H1 (cell line): ENCODE results near the gene SMIM44. TPM values are rescaled to one million over a fixed set of nuclear protein-coding genes. Genes with fewer than 3 reads are reported as not detected.

Experiments
- CTCF ChIA-PET: fragments of 300-600 bp; sonication (Branson Sonifier 250); formaldehyde crosslinking; loops from one replicate; lab custom pipeline; 2021; ENCODE audit not compliant: partially characterized antibody; lab: Charles Lee
- POLR2A ChIA-PET: fragments of 300-600 bp; sonication (Branson Sonifier 250); formaldehyde crosslinking; loops from one replicate; lab custom pipeline; 2021; ENCODE audit warnings: inconsistent platforms; ENCODE audit not compliant: partially characterized antibody; lab: Charles Lee
- DNase-seq, 2 experiments: peaks; one replicate each; pipeline versions ENCODE4 v3.0.0 to v3.0.0-alpha.2; 2010 to 2022; ENCODE audit warnings: low spot score in 2 of 2, low read depth in 1 of 2, mixed read lengths in 1 of 2
- FAIRE-seq: peaks from 2 replicates; lab custom pipeline; 2011; peaks lifted over from hg19 to GRCh38; lab: Jason Lieb, UNC
- H2AFZ ChIP-seq: 2 replicates; pipeline ENCODE4 v1.8.1; 2012; ENCODE audit warnings: low read length, inconsistent platforms
- H2AK5ac ChIP-seq: 2 replicates; pipeline ENCODE4 v1.6.1; 2013; ENCODE audit warnings: low read depth, low read length
- H2BK120ac ChIP-seq: replicated peaks from 2 replicates; pipeline ENCODE3; 2013; ENCODE audit warnings: low read depth, low read length, inconsistent platforms
- H2BK12ac ChIP-seq: 2 replicates; pipeline ENCODE4 v1.6.1; 2013; ENCODE audit warnings: low read depth, low read length
- H2BK15ac ChIP-seq: 2 replicates; pipeline ENCODE4 v1.6.1; 2013; ENCODE audit warnings: low read length
- H2BK20ac ChIP-seq: 2 replicates; pipeline ENCODE4 v1.6.1; 2013; ENCODE audit warnings: low read length
- H2BK5ac ChIP-seq: 2 replicates; pipeline ENCODE4 v1.6.1; 2013; ENCODE audit warnings: low read depth, low read length
- H3K14ac ChIP-seq: 2 replicates; pipeline ENCODE4 v1.6.1; 2013; ENCODE audit warnings: inconsistent platforms; ENCODE audit not compliant: insufficient read length
- H3K18ac ChIP-seq: 2 replicates; pipeline ENCODE4 v1.6.1; 2013; ENCODE audit warnings: low read length; ENCODE audit errors: extremely low read depth
- H3K23ac ChIP-seq: 2 replicates; pipeline ENCODE4 v1.6.1; 2013; ENCODE audit warnings: inconsistent platforms; ENCODE audit not compliant: insufficient read length
- H3K23me2 ChIP-seq: 2 replicates; pipeline ENCODE4 v1.6.1; 2013; ENCODE audit warnings: low read depth, low read length
- H3K27ac ChIP-seq: 2 replicates; pipeline ENCODE4 v1.6.1; 2011; ENCODE audit warnings: low read depth, low read length, inconsistent platforms
- H3K27me3 ChIP-seq, 4 experiments: replicated peaks in 1 of 4; 1 replicate in 1 of 4; 2 replicates in 3 of 4; pipeline versions ENCODE4 v1.6.1 to v1.8.1; 2011 to 2013; ENCODE audit warnings: low read length in 3 of 4, mild to moderate bottlenecking in 3 of 4, inconsistent platforms in 2 of 4, mixed read lengths in 2 of 4, moderate library complexity in 1 of 4; ENCODE audit not compliant: control insufficient read depth in 3 of 4, insufficient read depth in 3 of 4; ENCODE audit errors: extremely low read depth in 1 of 4
- H3K36me3 ChIP-seq, 4 experiments: 2 replicates each; pipeline versions ENCODE4 v1.6.1 to v1.8.1; 2011 to 2013; ENCODE audit warnings: mild to moderate bottlenecking in 4 of 4, low read length in 3 of 4, moderate library complexity in 2 of 4, control low read depth in 1 of 4, inconsistent platforms in 1 of 4; ENCODE audit not compliant: insufficient read depth in 4 of 4, control insufficient read depth in 2 of 4
- H3K4ac ChIP-seq: replicated peaks from 2 replicates; pipeline ENCODE3; 2013; ENCODE audit warnings: low read length, low read depth, mixed read lengths, inconsistent platforms; ENCODE audit not compliant: insufficient read length
- H3K4me1 ChIP-seq, 4 experiments: replicated peaks in 1 of 4; 1 replicate in 1 of 4; 2 replicates in 3 of 4; pipeline versions ENCODE4 v1.6.1 to v1.8.1; 2011 to 2013; ENCODE audit warnings: low read length in 3 of 4, inconsistent platforms in 2 of 4, mixed read lengths in 1 of 4; ENCODE audit not compliant: insufficient read depth in 4 of 4, control insufficient read depth in 3 of 4
- H3K4me2 ChIP-seq, 2 experiments: 2 replicates each; pipeline versions ENCODE4 v1.6.1 to v1.8.1; 2011 to 2013; ENCODE audit warnings: low read depth in 2 of 2, low read length in 2 of 2, control low read depth in 1 of 2, inconsistent platforms in 1 of 2, mild to moderate bottlenecking in 1 of 2; ENCODE audit not compliant: insufficient read depth in 1 of 2
- H3K4me3 ChIP-seq, 4 experiments: fragments of 200-600, 300-600 bp in 1 of 4; sonication (generic), shearing (Covaris generic), sonication (Bioruptor Twin) in 1 of 4; 2 replicates each; pipeline versions ENCODE4 v1.5.1 to v1.8.1; 2011 to 2016; ENCODE audit warnings: low read length in 4 of 4, low read depth in 3 of 4, control low read depth in 2 of 4, inconsistent platforms in 2 of 4, mild to moderate bottlenecking in 2 of 4, mixed read lengths in 1 of 4, moderate library complexity in 1 of 4; ENCODE audit not compliant: insufficient read depth in 2 of 4; ENCODE audit errors: extremely low read depth in 1 of 4
- H3K56ac ChIP-seq: replicated peaks from 2 replicates; pipeline ENCODE3; 2013; ENCODE audit warnings: low read depth, mild to moderate bottlenecking, mixed read lengths, low read length, inconsistent platforms; ENCODE audit not compliant: insufficient read length
- H3K79me1 ChIP-seq: 2 replicates; pipeline ENCODE4 v1.6.1; 2013; ENCODE audit warnings: low read depth, low read length, control low read depth
- H3K79me2 ChIP-seq, 2 experiments: 2 replicates each; pipeline versions ENCODE4 v1.6.1 to v1.8.1; 2012 to 2013; ENCODE audit warnings: low read length in 2 of 2, mild to moderate bottlenecking in 2 of 2, inconsistent platforms in 1 of 2; ENCODE audit not compliant: insufficient read depth in 2 of 2, control insufficient read depth in 1 of 2
- H3K9ac ChIP-seq, 4 experiments: replicated peaks in 1 of 4; 1 replicate in 1 of 4; 2 replicates in 3 of 4; pipeline versions ENCODE4 v1.6.1 to v1.8.1; 2011 to 2013; ENCODE audit warnings: low read depth in 3 of 4, low read length in 3 of 4, control low read depth in 2 of 4, mild to moderate bottlenecking in 2 of 4, moderate library complexity in 2 of 4, inconsistent platforms in 1 of 4; ENCODE audit errors: extremely low read depth in 1 of 4
- H3K9me3 ChIP-seq, 2 experiments: 2 replicates each; pipeline versions ENCODE4 v1.6.1 to v1.8.1; 2012 to 2013; ENCODE audit warnings: mild to moderate bottlenecking in 2 of 2, moderate library complexity in 2 of 2, control low read depth in 1 of 2, inconsistent platforms in 1 of 2, low read depth in 1 of 2, low read length in 1 of 2, mixed read lengths in 1 of 2; ENCODE audit not compliant: insufficient read depth in 2 of 2
- H4K20me1 ChIP-seq, 2 experiments: replicated peaks in 1 of 2; 2 replicates each; pipeline versions ENCODE3 to v1.8.1; 2011 to 2013; ENCODE audit warnings: inconsistent platforms in 2 of 2, low read length in 2 of 2, mild to moderate bottlenecking in 1 of 2; ENCODE audit not compliant: insufficient read depth in 2 of 2, control insufficient read depth in 1 of 2
- H4K5ac ChIP-seq: 2 replicates; pipeline ENCODE4 v1.6.1; 2013; ENCODE audit warnings: low read length, low read depth, mixed read lengths, inconsistent platforms; ENCODE audit not compliant: insufficient read length
- H4K8ac ChIP-seq: 2 replicates; pipeline ENCODE4 v1.8.0; 2013; ENCODE audit warnings: mild to moderate bottlenecking, moderate library complexity, low read length, inconsistent platforms; ENCODE audit not compliant: insufficient read depth; ENCODE audit errors: extremely low read depth
- H4K91ac ChIP-seq: replicated peaks from 2 replicates; pipeline ENCODE3; 2013; ENCODE audit warnings: low read length, mixed read lengths, inconsistent platforms; ENCODE audit not compliant: insufficient read length
- BACH1 ChIP-seq: IDR thresholded peaks from 2 replicates; pipeline ENCODE4 v1.6.1; 2012; ENCODE audit warnings: low read length, improper control_type of control experiment
- BCL11A ChIP-seq, 2 experiments: IDR thresholded peaks; one replicate each; pipeline ENCODE4 v1.6.1; 2011; ENCODE audit warnings: low read depth in 2 of 2, low read length in 2 of 2, mild to moderate bottlenecking in 2 of 2
- CBX8 ChIP-seq: fragments of 300-800, 300-1000 bp; sonication (generic); IDR thresholded peaks from 2 replicates; pipeline ENCODE4 v1.7.1; 2016; ENCODE audit warnings: low read depth, low read length, borderline replicate concordance
- CHD2 ChIP-seq: IDR thresholded peaks from 2 replicates; pipeline ENCODE4 v1.6.1; 2012; ENCODE audit warnings: low read length, improper control_type of control experiment
- CTBP2 ChIP-seq: IDR thresholded peaks from 2 replicates; pipeline ENCODE4 v1.7.0; 2011; ENCODE audit warnings: borderline replicate concordance, mild to moderate bottlenecking, moderate library complexity, mixed read lengths, low read length; ENCODE audit not compliant: insufficient read depth, insufficient read length
- JUN ChIP-seq: IDR thresholded peaks from 2 replicates; pipeline ENCODE4 v1.6.1; 2011; ENCODE audit warnings: low read depth, mild to moderate bottlenecking, improper control_type of control experiment, low read length
- KDM1A ChIP-seq: fragments of 200-600, 300-600 bp; sonication (generic); IDR thresholded peaks from 2 replicates; pipeline ENCODE4 v1.7.1; 2016; ENCODE audit warnings: mild to moderate bottlenecking, low read length, borderline replicate concordance
- KDM5A ChIP-seq: fragments of 200-600 bp; IDR thresholded peaks from 2 replicates; pipeline ENCODE4 v1.7.1; 2012; ENCODE audit warnings: mild to moderate bottlenecking, low read length, inconsistent platforms, mixed read lengths
- MAX ChIP-seq: IDR thresholded peaks from 2 replicates; pipeline ENCODE4 v1.6.1; 2012; ENCODE audit warnings: inconsistent platforms
- POLR2A ChIP-seq, 2 experiments: IDR thresholded peaks; 1 replicate in 1 of 2; 2 replicates in 1 of 2; pipeline ENCODE4 v1.6.1; 2011; ENCODE audit warnings: low read depth in 2 of 2, low read length in 2 of 2, mild to moderate bottlenecking in 2 of 2; ENCODE audit errors: control extremely low read depth in 1 of 2
- POLR2AphosphoS5 ChIP-seq: IDR thresholded peaks from 2 replicates; pipeline ENCODE4 v1.6.1; 2011; ENCODE audit warnings: low read depth, low read length
- SP1 ChIP-seq: IDR thresholded peaks from 2 replicates; pipeline ENCODE4 v1.6.1; 2011; ENCODE audit warnings: low read depth, low read length
- TAF1 ChIP-seq: IDR thresholded peaks from 2 replicates; pipeline ENCODE4 v1.6.1; 2011; ENCODE audit warnings: mild to moderate bottlenecking, low read depth, low read length
- TBP ChIP-seq: IDR thresholded peaks from 2 replicates; pipeline ENCODE4 v1.6.1; 2011; ENCODE audit warnings: low read depth, low read length, improper control_type of control experiment
- WGBS, 2 experiments: shearing (Covaris generic) in 1 of 2; methylation state at CpG; one replicate each; pipeline versions ENCODE4 v1.1.6 to v1.1.7; 2013 to 2015; ENCODE audit warnings: low lambda C conversion rate in 2 of 2, mixed read lengths in 2 of 2, inconsistent platforms in 1 of 2, low coverage in 1 of 2, missing lambda C conversion rate in 1 of 2; ENCODE audit not compliant: insufficient replicate concordance in 2 of 2, insufficient coverage in 1 of 2, insufficient read length in 1 of 2; ENCODE audit errors: extremely low coverage in 1 of 2, missing lambda C conversion rate in 1 of 2; 5-methylcytosine and 5-hydroxymethylcytosine counted together
- polyA plus RNA-seq, 7 experiments: library from polyadenylated mRNA; depleted of rRNA in 3 of 7; stranded (reverse) in 5 of 7; unstranded in 2 of 7; fragments of >200 nt in 5 of 7; fragments of 200-250 nt in 2 of 7; gene quantifications; 1 replicate in 5 of 7; 2 replicates in 1 of 7; 4 replicates in 1 of 7; pipeline versions ENCODE4 v1.2.1 to v1.2.3, GENCODE V29; 2011 to 2013; ENCODE audit warnings: missing spikeins in 2 of 7, mixed read lengths in 2 of 7
- total RNA-seq: library from RNA; stranded (reverse); fragmentation: NEBNext Ultra II Directional; extraction: Animal tissue kit (Norgen Biotek cat#: 25700); gene quantifications from 2 replicates; pipeline ENCODE4 v1.2.1, GENCODE V29; 2021

The SMIM44 gene
- total and polyA plus RNA-seq, 2 of the 8 experiments (the other 6 are each of a cell fraction or from before 2014, with no cell fraction given) = not detected

- Histone ChIP-seq H2BK15ac (no peak overlapping the region), H3K18ac (no peak overlapping the region), H3K9ac (no peak overlapping the region), H3K14ac (no peak overlapping the region), H3K79me2 (no peaks in the 10 kb centered on the region), H3K23me2 (peaks cover 4% of the 10 kb centered on the region; the same call in 1 of the 2 replicates), H3K56ac (no peak overlapping the region), H2BK20ac (no peak overlapping the region), H3K4me3 (no peak overlapping the region), H4K8ac (no peak overlapping the region), H3K4ac (no peak overlapping the region), H3K9me3 (no peaks in the 10 kb centered on the region), H2BK120ac (no peak overlapping the region), H2BK12ac (no peak overlapping the region), H3K23ac (no peak overlapping the region), H2BK5ac (no peak overlapping the region), H4K91ac (no peak overlapping the region), H4K5ac (no peak overlapping the region), H4K20me1 (no peaks in the 10 kb centered on the region), H3K36me3 (no peaks in the 10 kb centered on the region), H3K27me3 (0 out of 7 replicates have a peak, but pooled peaks cover 0 to 4% (median 0%) of the 10 kb centered on the region in 4 experiments), H3K27ac (no peak overlapping the region), H3K4me2 (no peak overlapping the region), H2AK5ac (no peak overlapping the region), H3K79me1 (no peaks in the 10 kb centered on the region), H2AFZ (no peak overlapping the region), H3K4me1 (peaks cover 0 to 7% (median 5%) of the 10 kb centered on the region in 4 experiments; a peak in 6 of 7 replicates)
- no peak for FAIRE-seq
- POLR2A ChIA-PET = interaction anchor here (1.0 to 2.2 kb wide), 5 partner anchors 9 to 50 kb away, joined by 3 to 10 read pairs (median 5); no protein-coding TSS in a partner anchor
- WGBS, 2 experiments = 92% methylated on average over 28 of the region's 49 CpGs; no CpG with 5 or more reads in 1 of the 2 experiments
- CTCF ChIA-PET = interaction anchor here (0.8 to 8.4 kb wide), 8 partner anchors 11 to 177 kb away, joined by 3 to 97 read pairs (median 5); partner anchors contain the start of gene DOHH
- no peak for DNase-seq
- TF ChIP-seq BCL11A (IDR thresholded peaks at IDR 0.05; ENCODE audit: low read depth in 2 of 2, low read length in 2 of 2) (no peak), KDM5A (no peak), JUN (no peak), MAX (no peak), KDM1A (no peak), CBX8 (no peak), TBP (no peak), TAF1 (no peak), SP1 (no peak), POLR2A (IDR thresholded peaks at IDR 0.05; ENCODE audit: control extremely low read depth in 1 of 2, low read depth in 2 of 2, low read length in 2 of 2) (no peak), CHD2 (no peak), POLR2AphosphoS5 (no peak), CTBP2 (no peak), BACH1 (no peak)
These were observed 575 bp downstream of the SMIM44 start for GRCh38 chr19:3482507-3483225.
